Thyroid gland (tissue), 4 donors: ENCODE measurements around the gene FRYL. TPM values are rescaled to one million over a fixed set of nuclear protein-coding genes. Genes with fewer than 3 reads are reported as not detected.

Source experiments
- DNase-seq, 2 donors: peaks; one replicate each; pipeline ENCODE4 v3.0.0-alpha.2; 2019
- H3K27ac ChIP-seq, 3 donors: fragments of 200-600 bp; sonication (generic); 1 replicate in 2 of 3; 2 replicates in 1 of 3; pipeline ENCODE4 v1.5.1; 2016 to 2019; ENCODE audit warnings: mild to moderate bottlenecking in 1 of 3, moderate library complexity in 1 of 3
- H3K27me3 ChIP-seq: fragments of 200-600 bp; sonication (generic); one replicate; pipeline ENCODE4 v1.5.1; 2019
- H3K36me3 ChIP-seq, 2 donors: fragments of 200-600 bp; sonication (generic); one replicate each; pipeline ENCODE4 v1.5.1; 2016 to 2019
- H3K4me1 ChIP-seq, 2 donors: fragments of 200-600 bp; sonication (generic); one replicate each; pipeline ENCODE4 v1.5.1; 2017 to 2019
- H3K4me3 ChIP-seq, 3 donors: fragments of 200-600 bp; sonication (generic); replicated peaks in 1 of 3; 1 replicate in 2 of 3; 2 replicates in 1 of 3; pipeline ENCODE4 v1.5.1; 2016; ENCODE audit warnings: mild to moderate bottlenecking in 1 of 3
- H3K9me3 ChIP-seq: fragments of 200-600 bp; sonication (generic); one replicate; pipeline ENCODE4 v1.5.1; 2017
- POLR2A ChIP-seq, 2 donors: fragments of 450-650 bp; IDR thresholded peaks; one replicate each; pipeline ENCODE4 v1.6.1; 2017; ENCODE audit warnings: antibody characterized with exemption in 2 of 2, mild to moderate bottlenecking in 2 of 2, moderate library complexity in 1 of 2
- WGBS, 2 donors: methylation state at CpG; one replicate each; pipeline ENCODE4 v1.1.5; 2017; 5-methylcytosine and 5-hydroxymethylcytosine counted together
- intact Hi-C: fragments of 100-400 bp; cut with DNase I; formaldehyde crosslinking; loops from one replicate; pipeline ENCODE4 v1.15.1; 2023
- total RNA-seq, 4 donors: library from RNA; depleted of rRNA; stranded (reverse); fragments of >200 nt; gene quantifications; one replicate each; pipeline ENCODE4 v1.2.3, GENCODE V29; 2016
- TF ChIP-seq, protein P1 (sequence below), 6 experiments: fragments of 200-600 bp in 3 of 6; fragments of 450-650 bp in 3 of 6; sonication (generic) in 3 of 6; IDR thresholded peaks; one replicate each; pipeline ENCODE4 v1.5.1; 2016 to 2019; ENCODE audit warnings: antibody characterized with exemption in 6 of 6, mild to moderate bottlenecking in 2 of 6, inconsistent platforms in 1 of 6, moderate library complexity in 1 of 6

The FRYL gene
- total RNA-seq, 4 donors from 2014 or later: 48.7 to 90.4 (median 67.8) TPM

DNA sequence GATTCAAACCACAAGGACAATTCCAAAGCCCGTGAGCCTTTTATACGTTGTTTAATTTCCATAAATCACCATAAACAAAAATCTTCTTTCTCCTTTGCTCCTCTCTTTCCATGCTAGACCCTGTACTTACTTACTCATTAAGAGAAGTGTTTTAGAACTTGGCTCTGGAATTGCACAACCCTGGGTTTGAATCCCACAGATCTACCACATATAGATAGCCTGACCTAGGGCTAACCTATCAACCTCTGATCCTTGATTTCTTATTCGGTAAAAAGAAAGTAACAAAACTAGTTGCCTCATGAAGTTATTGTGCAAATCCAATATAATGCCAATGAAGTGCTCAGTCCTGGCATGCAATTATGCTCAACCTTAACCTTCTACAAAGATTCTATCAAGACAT is 221.3 kb downstream of the FRYL start:
- Histone ChIP-seq H3K4me3 (no peak overlapping the region), H3K27me3 (no peaks in the 10 kb centered on the region), H3K36me3 (peaks cover 25 to 40% of the 10 kb centered on the region in 2 donors), H3K27ac (no peak overlapping the region), H3K9me3 (no peaks in the 10 kb centered on the region), H3K4me1 (no peaks in the 10 kb centered on the region)
- DNase-seq: no peak
- intact Hi-C loops: no loop called here
- TF ChIP-seq, protein P1, sequence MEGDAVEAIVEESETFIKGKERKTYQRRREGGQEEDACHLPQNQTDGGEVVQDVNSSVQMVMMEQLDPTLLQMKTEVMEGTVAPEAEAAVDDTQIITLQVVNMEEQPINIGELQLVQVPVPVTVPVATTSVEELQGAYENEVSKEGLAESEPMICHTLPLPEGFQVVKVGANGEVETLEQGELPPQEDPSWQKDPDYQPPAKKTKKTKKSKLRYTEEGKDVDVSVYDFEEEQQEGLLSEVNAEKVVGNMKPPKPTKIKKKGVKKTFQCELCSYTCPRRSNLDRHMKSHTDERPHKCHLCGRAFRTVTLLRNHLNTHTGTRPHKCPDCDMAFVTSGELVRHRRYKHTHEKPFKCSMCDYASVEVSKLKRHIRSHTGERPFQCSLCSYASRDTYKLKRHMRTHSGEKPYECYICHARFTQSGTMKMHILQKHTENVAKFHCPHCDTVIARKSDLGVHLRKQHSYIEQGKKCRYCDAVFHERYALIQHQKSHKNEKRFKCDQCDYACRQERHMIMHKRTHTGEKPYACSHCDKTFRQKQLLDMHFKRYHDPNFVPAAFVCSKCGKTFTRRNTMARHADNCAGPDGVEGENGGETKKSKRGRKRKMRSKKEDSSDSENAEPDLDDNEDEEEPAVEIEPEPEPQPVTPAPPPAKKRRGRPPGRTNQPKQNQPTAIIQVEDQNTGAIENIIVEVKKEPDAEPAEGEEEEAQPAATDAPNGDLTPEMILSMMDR (IDR thresholded peaks at IDR 0.05): no peak
- no peak for TF ChIP-seq POLR2A (IDR thresholded peaks at IDR 0.05)
- 96 to 97% methylated on average over 3 of the region's 3 CpGs for WGBS, 2 donors

DNA sequence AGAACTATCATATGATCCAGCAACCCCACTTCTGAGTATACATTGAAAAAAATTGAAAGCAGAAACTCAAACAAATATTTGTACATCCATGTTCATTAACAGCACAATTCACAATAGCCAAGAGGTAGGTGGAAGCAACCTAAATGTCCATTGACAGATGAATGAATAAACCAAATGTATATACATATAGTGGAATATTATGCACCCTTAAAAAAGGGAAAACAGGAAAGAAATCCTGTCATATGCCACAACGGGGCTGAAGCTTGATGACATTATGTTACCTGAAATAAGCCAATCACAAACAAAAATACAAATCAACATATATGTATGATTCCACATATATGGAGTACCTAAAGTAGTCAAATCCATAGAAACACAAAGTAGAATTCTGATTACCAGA is 222.1 kb downstream of the FRYL start:
- 95 to 96% methylated on average over 1 of the region's 1 CpG for WGBS, 2 donors
- DNase-seq: no peak
- no peaks in the 10 kb centered on the region for H3K27me3 ChIP-seq
- H3K36me3 ChIP-seq: peaks cover 28 to 40% of the 10 kb centered on the region in 2 donors
- no peak overlapping the region for H3K4me3 ChIP-seq
- intact Hi-C loops: no loop called here
- H3K27ac ChIP-seq: no peak overlapping the region
- no peaks in the 10 kb centered on the region for H3K9me3 ChIP-seq
- no peaks in the 10 kb centered on the region for H3K4me1 ChIP-seq
- TF ChIP-seq, protein P1 (IDR thresholded peaks at IDR 0.05): no peak
- TF ChIP-seq POLR2A (IDR thresholded peaks at IDR 0.05): no peak

DNA sequence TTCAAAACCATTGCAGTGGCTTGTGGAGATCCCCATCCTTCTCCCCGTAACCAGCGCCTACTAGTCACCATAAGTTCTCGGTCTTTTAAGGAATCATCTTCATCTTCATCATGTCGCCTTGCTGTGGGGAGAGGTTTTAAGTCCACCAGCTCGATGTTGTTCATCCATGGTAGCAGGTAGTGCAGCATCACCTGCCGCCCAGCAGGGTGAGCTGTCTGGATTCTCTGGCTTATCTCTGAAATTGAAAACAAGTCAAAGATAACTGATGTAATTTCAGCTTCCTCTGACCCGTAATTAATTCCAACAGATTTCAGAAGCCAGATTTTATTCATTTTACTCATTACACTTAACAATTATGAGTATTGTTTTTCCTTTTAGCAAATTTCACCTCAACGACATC is 222.6 kb downstream of the FRYL start:
- Histone ChIP-seq H3K4me3 (no peak overlapping the region), H3K4me1 (no peaks in the 10 kb centered on the region), H3K27me3 (no peaks in the 10 kb centered on the region), H3K36me3 (peaks cover 29 to 40% of the 10 kb centered on the region in 2 donors), H3K27ac (no peak overlapping the region), H3K9me3 (no peaks in the 10 kb centered on the region)
- TF ChIP-seq, protein P1 (IDR thresholded peaks at IDR 0.05): no peak
- no peak for TF ChIP-seq POLR2A (IDR thresholded peaks at IDR 0.05)
- DNase-seq: no peak
- intact Hi-C loops: no loop called here
- 96 to 97% methylated on average over 8 of the region's 8 CpGs for WGBS, 2 donors

GRCh38 chr4:48556268-48556667 is 223.8 kb downstream of the FRYL start:
- intact Hi-C loops: no loop called here
- DNase-seq: no peak
- Histone ChIP-seq H3K27me3 (no peaks in the 10 kb centered on the region), H3K9me3 (no peaks in the 10 kb centered on the region), H3K4me1 (no peaks in the 10 kb centered on the region), H3K4me3 (no peak overlapping the region), H3K36me3 (peaks cover 29 to 40% of the 10 kb centered on the region in 2 donors), H3K27ac (no peak overlapping the region)
- 94 to 96% methylated on average over 2 of the region's 2 CpGs for WGBS, 2 donors
- TF ChIP-seq, protein P1 (IDR thresholded peaks at IDR 0.05): no peak
- TF ChIP-seq POLR2A (IDR thresholded peaks at IDR 0.05): no peak

GRCh38 chr4:48554606-48555005 is 225.5 kb downstream of the FRYL start:
- Histone ChIP-seq H3K27me3 (no peaks in the 10 kb centered on the region), H3K4me3 (no peak overlapping the region), H3K4me1 (no peaks in the 10 kb centered on the region), H3K27ac (no peak overlapping the region), H3K36me3 (peaks cover 30 to 38% of the 10 kb centered on the region in 2 donors), H3K9me3 (no peaks in the 10 kb centered on the region)
- TF ChIP-seq, protein P1 (IDR thresholded peaks at IDR 0.05): no peak
- no peak for TF ChIP-seq POLR2A (IDR thresholded peaks at IDR 0.05)
- intact Hi-C loops: no loop called here
- no peak for DNase-seq
- WGBS, 2 donors: 88 to 93% methylated on average over 4 of the region's 5 CpGs
